HL-60 (cell line): ENCODE data around the gene AGAP1.

Source experiments
- DNase-seq, 2 experiments: peaks; one replicate each; pipeline ENCODE4 v3.0.0-alpha.2; 2010 to 2020; ENCODE audit warnings: low read depth in 1 of 2, low spot score in 1 of 2
- H3K27ac ChIP-seq: fragments of 250-450 bp; sonication (Bioruptor Pico); replicated peaks from 2 replicates; pipeline ENCODE4 v1.5.1; 2020; ENCODE audit warnings: mild to moderate bottlenecking, moderate library complexity
- H3K27me3 ChIP-seq: fragments of 250-450 bp; sonication (Bioruptor Pico); 2 replicates; pipeline ENCODE4 v1.5.1; 2021; ENCODE audit warnings: mild to moderate bottlenecking, moderate library complexity; ENCODE audit not compliant: insufficient read depth, poor library complexity, severe bottlenecking
- H3K4me3 ChIP-seq: replicated peaks from 2 replicates; pipeline ENCODE4 v1.5.1; 2011; ENCODE audit warnings: mild to moderate bottlenecking, control low read depth, low read length; ENCODE audit not compliant: insufficient read depth
- GABPA ChIP-seq: IDR thresholded peaks from 2 replicates; pipeline ENCODE4 v1.6.1; 2012; ENCODE audit warnings: low read depth
- POLR2AphosphoS5 ChIP-seq: IDR thresholded peaks from 2 replicates; pipeline ENCODE4 v1.6.1; 2012; ENCODE audit warnings: low read depth
- SPI1 ChIP-seq: IDR thresholded peaks from 2 replicates; pipeline ENCODE4 v1.6.1; 2012; ENCODE audit warnings: low read depth, mild to moderate bottlenecking, borderline replicate concordance
- TF ChIP-seq, protein P1 (sequence below): IDR thresholded peaks from 2 replicates; pipeline ENCODE4 v1.6.1; 2012; ENCODE audit warnings: low read depth; ENCODE audit not compliant: insufficient replicate concordance
- TF ChIP-seq, protein P2 (sequence below): IDR thresholded peaks from one replicate; pipeline ENCODE4 v1.5.1; 2011; ENCODE audit warnings: low read length, control low read depth, inconsistent platforms; ENCODE audit not compliant: insufficient read depth

Gene AGAP1

DNA sequence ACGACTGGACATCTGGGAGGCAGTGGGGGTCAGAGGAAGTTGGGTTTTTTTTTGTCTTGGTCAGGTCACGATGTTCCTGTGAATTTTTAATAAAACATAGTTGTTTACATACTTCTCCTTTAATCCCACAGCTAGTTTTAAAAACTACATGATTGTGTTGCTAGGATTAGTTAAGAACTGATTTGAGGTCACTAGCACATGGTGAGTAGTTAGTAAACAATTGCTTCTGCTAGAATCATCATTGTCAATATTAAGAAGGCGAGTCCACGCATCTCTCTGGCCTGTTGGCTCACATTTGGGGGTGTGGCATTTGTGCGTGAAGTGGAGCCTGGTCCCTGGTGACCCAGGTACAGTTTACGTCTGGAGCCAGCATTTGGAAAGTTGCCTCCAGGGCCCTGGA is 59.4 kb downstream of the AGAP1 start:
- no peaks in the 10 kb centered on the region for H3K27me3 ChIP-seq
- TF ChIP-seq SPI1 (no peak), POLR2AphosphoS5 (no peak), GABPA (no peak)
- TF ChIP-seq, protein P1, sequence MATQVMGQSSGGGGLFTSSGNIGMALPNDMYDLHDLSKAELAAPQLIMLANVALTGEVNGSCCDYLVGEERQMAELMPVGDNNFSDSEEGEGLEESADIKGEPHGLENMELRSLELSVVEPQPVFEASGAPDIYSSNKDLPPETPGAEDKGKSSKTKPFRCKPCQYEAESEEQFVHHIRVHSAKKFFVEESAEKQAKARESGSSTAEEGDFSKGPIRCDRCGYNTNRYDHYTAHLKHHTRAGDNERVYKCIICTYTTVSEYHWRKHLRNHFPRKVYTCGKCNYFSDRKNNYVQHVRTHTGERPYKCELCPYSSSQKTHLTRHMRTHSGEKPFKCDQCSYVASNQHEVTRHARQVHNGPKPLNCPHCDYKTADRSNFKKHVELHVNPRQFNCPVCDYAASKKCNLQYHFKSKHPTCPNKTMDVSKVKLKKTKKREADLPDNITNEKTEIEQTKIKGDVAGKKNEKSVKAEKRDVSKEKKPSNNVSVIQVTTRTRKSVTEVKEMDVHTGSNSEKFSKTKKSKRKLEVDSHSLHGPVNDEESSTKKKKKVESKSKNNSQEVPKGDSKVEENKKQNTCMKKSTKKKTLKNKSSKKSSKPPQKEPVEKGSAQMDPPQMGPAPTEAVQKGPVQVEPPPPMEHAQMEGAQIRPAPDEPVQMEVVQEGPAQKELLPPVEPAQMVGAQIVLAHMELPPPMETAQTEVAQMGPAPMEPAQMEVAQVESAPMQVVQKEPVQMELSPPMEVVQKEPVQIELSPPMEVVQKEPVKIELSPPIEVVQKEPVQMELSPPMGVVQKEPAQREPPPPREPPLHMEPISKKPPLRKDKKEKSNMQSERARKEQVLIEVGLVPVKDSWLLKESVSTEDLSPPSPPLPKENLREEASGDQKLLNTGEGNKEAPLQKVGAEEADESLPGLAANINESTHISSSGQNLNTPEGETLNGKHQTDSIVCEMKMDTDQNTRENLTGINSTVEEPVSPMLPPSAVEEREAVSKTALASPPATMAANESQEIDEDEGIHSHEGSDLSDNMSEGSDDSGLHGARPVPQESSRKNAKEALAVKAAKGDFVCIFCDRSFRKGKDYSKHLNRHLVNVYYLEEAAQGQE, result no peak
- TF ChIP-seq, protein P2, sequence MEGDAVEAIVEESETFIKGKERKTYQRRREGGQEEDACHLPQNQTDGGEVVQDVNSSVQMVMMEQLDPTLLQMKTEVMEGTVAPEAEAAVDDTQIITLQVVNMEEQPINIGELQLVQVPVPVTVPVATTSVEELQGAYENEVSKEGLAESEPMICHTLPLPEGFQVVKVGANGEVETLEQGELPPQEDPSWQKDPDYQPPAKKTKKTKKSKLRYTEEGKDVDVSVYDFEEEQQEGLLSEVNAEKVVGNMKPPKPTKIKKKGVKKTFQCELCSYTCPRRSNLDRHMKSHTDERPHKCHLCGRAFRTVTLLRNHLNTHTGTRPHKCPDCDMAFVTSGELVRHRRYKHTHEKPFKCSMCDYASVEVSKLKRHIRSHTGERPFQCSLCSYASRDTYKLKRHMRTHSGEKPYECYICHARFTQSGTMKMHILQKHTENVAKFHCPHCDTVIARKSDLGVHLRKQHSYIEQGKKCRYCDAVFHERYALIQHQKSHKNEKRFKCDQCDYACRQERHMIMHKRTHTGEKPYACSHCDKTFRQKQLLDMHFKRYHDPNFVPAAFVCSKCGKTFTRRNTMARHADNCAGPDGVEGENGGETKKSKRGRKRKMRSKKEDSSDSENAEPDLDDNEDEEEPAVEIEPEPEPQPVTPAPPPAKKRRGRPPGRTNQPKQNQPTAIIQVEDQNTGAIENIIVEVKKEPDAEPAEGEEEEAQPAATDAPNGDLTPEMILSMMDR, result no peak
- no peak for DNase-seq
- no peak overlapping the region for H3K27ac ChIP-seq
- H3K4me3 ChIP-seq, result no peak overlapping the region

DNA sequence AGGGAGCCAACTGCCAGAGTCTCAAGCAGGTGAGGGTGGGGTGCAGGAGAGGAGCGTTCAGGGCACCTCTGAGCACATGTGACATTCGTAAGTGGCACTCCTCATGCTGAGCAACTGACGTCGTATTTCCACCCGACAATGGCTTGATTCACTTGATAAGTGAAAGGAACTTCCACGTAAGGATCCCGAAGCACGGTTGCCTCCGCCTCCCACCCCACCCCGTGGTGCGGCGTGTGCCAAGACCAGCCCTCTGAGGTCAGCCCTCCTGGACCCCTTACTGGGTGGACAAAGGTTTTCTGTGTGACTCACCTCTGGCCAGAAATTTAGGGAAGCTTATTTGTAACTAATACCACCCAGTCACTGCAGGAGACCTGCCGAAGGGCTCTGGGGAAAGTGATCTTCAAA is 59.9 kb downstream of the AGAP1 start:
- no peak for DNase-seq
- TF ChIP-seq POLR2AphosphoS5, result no peak
- TF ChIP-seq GABPA, result no peak
- no peak for TF ChIP-seq SPI1
- TF ChIP-seq, protein P2, result no peak
- TF ChIP-seq, protein P1, result no peak
- Histone ChIP-seq H3K27me3 (no peaks in the 10 kb centered on the region), H3K27ac (no peak overlapping the region), H3K4me3 (no peak overlapping the region)

DNA sequence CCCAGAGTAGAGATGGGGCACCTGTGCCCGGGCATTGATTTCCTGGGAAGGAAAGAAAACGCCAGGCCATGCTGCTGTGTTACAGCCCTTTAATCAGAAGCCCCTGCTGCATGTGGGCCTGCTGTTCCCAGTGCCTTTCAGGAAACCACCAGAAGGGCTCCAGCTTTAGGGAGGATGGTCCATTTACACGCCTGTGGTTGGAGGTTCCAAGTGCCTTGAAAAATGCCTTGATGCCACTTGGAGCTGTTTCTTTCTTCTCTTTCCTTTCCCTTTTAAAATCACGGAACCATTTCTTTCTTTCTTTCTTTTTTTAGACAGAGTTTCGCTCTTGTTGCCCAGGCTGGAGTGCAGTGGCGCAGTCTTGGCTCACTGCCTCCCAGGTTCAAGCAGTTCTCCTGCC is 60.5 kb downstream of the AGAP1 start:
- Histone ChIP-seq H3K4me3 (no peak overlapping the region), H3K27ac (no peak overlapping the region), H3K27me3 (no peaks in the 10 kb centered on the region)
- no peak for TF ChIP-seq SPI1
- TF ChIP-seq POLR2AphosphoS5, result no peak
- TF ChIP-seq, protein P1, result no peak
- no peak for TF ChIP-seq GABPA
- TF ChIP-seq, protein P2, result no peak
- no peak for DNase-seq
